Measurements from ENCODE around the gene TRPV2.

DNA sequence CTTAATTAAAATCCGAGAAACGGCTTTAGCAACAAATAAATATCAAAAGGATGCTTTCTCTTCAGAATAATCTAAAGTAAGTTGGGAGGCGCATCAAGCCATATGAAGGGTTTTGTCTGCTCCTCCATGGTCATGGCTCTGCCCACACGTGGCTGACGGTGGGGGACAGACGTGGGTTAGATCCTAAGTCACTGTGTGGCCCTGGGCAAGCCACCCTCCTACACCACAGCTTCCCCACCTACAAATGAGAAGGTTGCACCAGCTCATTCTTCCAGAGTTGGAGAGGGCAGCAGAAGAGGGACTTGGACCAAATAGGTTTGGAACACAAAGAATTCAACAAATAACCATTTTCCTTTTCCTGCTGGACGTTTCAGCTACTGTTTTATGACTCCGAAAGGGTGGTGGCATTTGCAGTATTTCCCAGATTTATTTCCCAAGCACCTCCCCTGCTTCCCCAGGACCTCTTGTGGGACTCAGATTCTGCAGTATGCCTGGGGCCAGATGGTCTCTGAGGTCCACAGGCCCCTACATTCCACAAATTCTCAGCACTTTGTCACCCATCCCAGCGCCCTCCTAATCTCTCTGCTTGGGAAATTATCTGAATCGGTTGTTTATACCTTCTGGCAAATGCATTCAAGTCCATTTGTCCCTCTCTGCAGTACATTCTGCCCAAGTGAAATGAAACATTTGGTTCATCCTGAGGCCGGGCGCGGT, 58.8 kb downstream of the TRPV2 start:
- TF ChIP-seq PPARA (CRISPR knock-in tag; IDR thresholded peaks at IDR 0.05; ENCODE audit: borderline replicate concordance), result no peak
- no peak for TF ChIP-seq TSHZ2 (CRISPR knock-in tag; IDR thresholded peaks at IDR 0.05)
- TF ChIP-seq ARNTL (CRISPR knock-in tag; IDR thresholded peaks at IDR 0.05; ENCODE audit: borderline replicate concordance, low read depth), result no peak
- TF ChIP-seq SNAI2 (CRISPR knock-in tag; IDR thresholded peaks at IDR 0.05), result no peak
- TF ChIP-seq POU6F1 (CRISPR knock-in tag; IDR thresholded peaks at IDR 0.05; ENCODE audit: borderline replicate concordance, low read depth), result no peak
- TF ChIP-seq ZFP3 (CRISPR knock-in tag; IDR thresholded peaks at IDR 0.05), result no peak
- TF ChIP-seq PATZ1 (CRISPR knock-in tag; IDR thresholded peaks at IDR 0.05; ENCODE audit: borderline replicate concordance), result no peak
- TF ChIP-seq ZNF70 (CRISPR knock-in tag; IDR thresholded peaks at IDR 0.05), result no peak
